Measurements from ENCODE around the gene SEC61A2. TPM values are rescaled to one million over a fixed set of nuclear protein-coding genes. Genes with fewer than 3 reads are reported as not detected.
A peak's percentile ranks its signal among the peaks of the same experiment; 100 is the strongest.

Gene SEC61A2
- total and polyA plus RNA-seq, 10 of the 15 experiments (the other 5 are each of a cell fraction or from before 2014, with no cell fraction given), result 3.0 to 36.2 (median 8.6) TPM

- TF ChIP-seq BCL3 (IDR thresholded peaks at IDR 0.05; ENCODE audit: borderline replicate concordance, insufficient read depth, low read depth, low read length, poor library complexity, severe bottlenecking), result no peak
- TF ChIP-seq YBX1 (IDR thresholded peaks at IDR 0.05), result no peak
- no peak for TF ChIP-seq RBBP5 (conservative IDR thresholded peaks at IDR 0.05)
- TF ChIP-seq BACH1 (IDR thresholded peaks at IDR 0.05; ENCODE audit: borderline replicate concordance), result peak; percentile 60
- TF ChIP-seq SMARCA5 (IDR thresholded peaks at IDR 0.05), result 0 out of 2 replicates have a peak, but pooled peaks have one; percentile 55
- TF ChIP-seq TBL1XR1 (IDR thresholded peaks at IDR 0.05; ENCODE audit: low read depth, low read length), result no peak
- TF ChIP-seq E2F4 (IDR thresholded peaks at IDR 0.05; ENCODE audit: low read depth, low read length), result no peak
- TF ChIP-seq LARP7 (IDR thresholded peaks at IDR 0.05), result peak; percentile 89
- no peak for TF ChIP-seq JUND (IDR thresholded peaks at IDR 0.05; ENCODE audit: low read depth, low read length)
- TF ChIP-seq RB1 (IDR thresholded peaks at IDR 0.05; ENCODE audit: borderline replicate concordance), result peak; percentile 60; the same call in 1 of the 2 replicates
- TF ChIP-seq, protein P1, sequence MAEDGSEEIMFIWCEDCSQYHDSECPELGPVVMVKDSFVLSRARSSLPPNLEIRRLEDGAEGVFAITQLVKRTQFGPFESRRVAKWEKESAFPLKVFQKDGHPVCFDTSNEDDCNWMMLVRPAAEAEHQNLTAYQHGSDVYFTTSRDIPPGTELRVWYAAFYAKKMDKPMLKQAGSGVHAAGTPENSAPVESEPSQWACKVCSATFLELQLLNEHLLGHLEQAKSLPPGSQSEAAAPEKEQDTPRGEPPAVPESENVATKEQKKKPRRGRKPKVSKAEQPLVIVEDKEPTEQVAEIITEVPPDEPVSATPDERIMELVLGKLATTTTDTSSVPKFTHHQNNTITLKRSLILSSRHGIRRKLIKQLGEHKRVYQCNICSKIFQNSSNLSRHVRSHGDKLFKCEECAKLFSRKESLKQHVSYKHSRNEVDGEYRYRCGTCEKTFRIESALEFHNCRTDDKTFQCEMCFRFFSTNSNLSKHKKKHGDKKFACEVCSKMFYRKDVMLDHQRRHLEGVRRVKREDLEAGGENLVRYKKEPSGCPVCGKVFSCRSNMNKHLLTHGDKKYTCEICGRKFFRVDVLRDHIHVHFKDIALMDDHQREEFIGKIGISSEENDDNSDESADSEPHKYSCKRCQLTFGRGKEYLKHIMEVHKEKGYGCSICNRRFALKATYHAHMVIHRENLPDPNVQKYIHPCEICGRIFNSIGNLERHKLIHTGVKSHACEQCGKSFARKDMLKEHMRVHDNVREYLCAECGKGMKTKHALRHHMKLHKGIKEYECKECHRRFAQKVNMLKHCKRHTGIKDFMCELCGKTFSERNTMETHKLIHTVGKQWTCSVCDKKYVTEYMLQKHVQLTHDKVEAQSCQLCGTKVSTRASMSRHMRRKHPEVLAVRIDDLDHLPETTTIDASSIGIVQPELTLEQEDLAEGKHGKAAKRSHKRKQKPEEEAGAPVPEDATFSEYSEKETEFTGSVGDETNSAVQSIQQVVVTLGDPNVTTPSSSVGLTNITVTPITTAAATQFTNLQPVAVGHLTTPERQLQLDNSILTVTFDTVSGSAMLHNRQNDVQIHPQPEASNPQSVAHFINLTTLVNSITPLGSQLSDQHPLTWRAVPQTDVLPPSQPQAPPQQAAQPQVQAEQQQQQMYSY (CRISPR knock-in tag; IDR thresholded peaks at IDR 0.05), result no peak
- no peak for TF ChIP-seq FOXM1 (IDR thresholded peaks at IDR 0.05; ENCODE audit: low read depth, low read length)
- no peak for TF ChIP-seq PAX5 (IDR thresholded peaks at IDR 0.05; ENCODE audit: borderline replicate concordance, low read depth, low read length)
- TF ChIP-seq POLR2AphosphoS5 (IDR thresholded peaks at IDR 0.05; ENCODE audit: low read length), result peak; percentile 72; the same call in 1 of the 2 replicates
- TF ChIP-seq HDGF (IDR thresholded peaks at IDR 0.05), result 0 out of 2 replicates have a peak, but pooled peaks have one; percentile 58
- TF ChIP-seq NFYA (IDR thresholded peaks at IDR 0.05; ENCODE audit: borderline replicate concordance, low read depth, low read length), result no peak
- 0 out of 2 replicates have a peak, but pooled peaks have one; percentile 51 for TF ChIP-seq SMAD5 (IDR thresholded peaks at IDR 0.05; ENCODE audit: low read depth)
- TF ChIP-seq, protein P2, sequence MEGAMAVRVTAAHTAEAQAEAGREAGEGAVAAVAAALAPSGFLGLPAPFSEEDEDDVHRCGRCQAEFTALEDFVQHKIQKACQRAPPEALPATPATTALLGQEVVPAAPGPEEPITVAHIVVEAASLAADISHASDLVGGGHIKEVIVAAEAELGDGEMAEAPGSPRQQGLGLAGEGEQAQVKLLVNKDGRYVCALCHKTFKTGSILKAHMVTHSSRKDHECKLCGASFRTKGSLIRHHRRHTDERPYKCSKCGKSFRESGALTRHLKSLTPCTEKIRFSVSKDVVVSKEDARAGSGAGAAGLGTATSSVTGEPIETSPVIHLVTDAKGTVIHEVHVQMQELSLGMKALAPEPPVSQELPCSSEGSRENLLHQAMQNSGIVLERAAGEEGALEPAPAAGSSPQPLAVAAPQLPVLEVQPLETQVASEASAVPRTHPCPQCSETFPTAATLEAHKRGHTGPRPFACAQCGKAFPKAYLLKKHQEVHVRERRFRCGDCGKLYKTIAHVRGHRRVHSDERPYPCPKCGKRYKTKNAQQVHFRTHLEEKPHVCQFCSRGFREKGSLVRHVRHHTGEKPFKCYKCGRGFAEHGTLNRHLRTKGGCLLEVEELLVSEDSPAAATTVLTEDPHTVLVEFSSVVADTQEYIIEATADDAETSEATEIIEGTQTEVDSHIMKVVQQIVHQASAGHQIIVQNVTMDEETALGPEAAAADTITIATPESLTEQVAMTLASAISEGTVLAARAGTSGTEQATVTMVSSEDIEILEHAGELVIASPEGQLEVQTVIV (IDR thresholded peaks at IDR 0.05; ENCODE audit: borderline replicate concordance, partially characterized antibody), result no peak
- TF ChIP-seq, protein P3, sequence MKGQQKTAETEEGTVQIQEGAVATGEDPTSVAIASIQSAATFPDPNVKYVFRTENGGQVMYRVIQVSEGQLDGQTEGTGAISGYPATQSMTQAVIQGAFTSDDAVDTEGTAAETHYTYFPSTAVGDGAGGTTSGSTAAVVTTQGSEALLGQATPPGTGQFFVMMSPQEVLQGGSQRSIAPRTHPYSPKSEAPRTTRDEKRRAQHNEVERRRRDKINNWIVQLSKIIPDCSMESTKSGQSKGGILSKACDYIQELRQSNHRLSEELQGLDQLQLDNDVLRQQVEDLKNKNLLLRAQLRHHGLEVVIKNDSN (IDR thresholded peaks at IDR 0.05; ENCODE audit: borderline replicate concordance, extremely low read length, insufficient read depth, low read depth, low read length), result peak; percentile 71
- no peak for TF ChIP-seq BRCA1 (IDR thresholded peaks at IDR 0.05; ENCODE audit: low read depth, low read length)
Measured at GRCh38 chr10:12129222-12130111, at the start of gene SEC61A2 (continued).
